K562 (cell line): ENCODE measurements around the gene NR4A2. TPM values are rescaled to one million over a fixed set of nuclear protein-coding genes. Genes with fewer than 3 reads are reported as not detected.

Experiments
- DACH1 ChIP-seq: fragments of 450-650 bp; IDR thresholded peaks from 2 replicates; pipeline ENCODE4 v1.6.1; 2018; ENCODE audit not compliant: partially characterized antibody
- ETV1 ChIP-seq: fragments of 450-650 bp; conservative IDR thresholded peaks from 2 replicates; pipeline ENCODE4 v1.6.1; 2016; ENCODE audit warnings: missing genetic modification characterization, control low read depth, low read depth, missing compliant biosample characterization
- GATAD2A ChIP-seq: fragments of 450-650 bp; IDR thresholded peaks from 2 replicates; pipeline ENCODE4 v1.6.1; 2017
- HNRNPK ChIP-seq: fragments of 200-400 bp; formaldehyde crosslinking; IDR thresholded peaks from one replicate; pipeline ENCODE4 v1.6.1; 2018; ENCODE audit warnings: mild to moderate bottlenecking, low read depth, low read length; ENCODE audit not compliant: poor library complexity, severe bottlenecking
- MECOM ChIP-seq: fragments of 250-450 bp; sonication (Bioruptor Pico); IDR thresholded peaks from 2 replicates; pipeline ENCODE4 v1.8.0; 2022; ENCODE audit warnings: inconsistent platforms
- NEUROD1 ChIP-seq: fragments of 150-350 bp; IDR thresholded peaks from 2 replicates; pipeline ENCODE4 v1.6.1; 2014; ENCODE audit warnings: borderline replicate concordance, low read length, low read depth; ENCODE audit not compliant: partially characterized antibody
- NFYB ChIP-seq: IDR thresholded peaks from 2 replicates; pipeline ENCODE4 v1.6.1; 2011; ENCODE audit warnings: mild to moderate bottlenecking, moderate library complexity; ENCODE audit not compliant: insufficient read length; ENCODE audit errors: extremely low read depth
- PCBP1 ChIP-seq: fragments of 200-400 bp; formaldehyde crosslinking; IDR thresholded peaks from 2 replicates; pipeline ENCODE4 v1.6.1; 2018; ENCODE audit warnings: mild to moderate bottlenecking, low read depth, low read length; ENCODE audit not compliant: poor library complexity, severe bottlenecking
- POLR2H ChIP-seq: IDR thresholded peaks from 2 replicates; pipeline ENCODE4 v1.6.1; 2016; ENCODE audit warnings: missing genetic modification characterization, low read depth, mild to moderate bottlenecking, control low read depth, missing compliant biosample characterization, moderate library complexity
- SMARCA4 ChIP-seq: fragments of 450-650 bp; IDR thresholded peaks from 2 replicates; pipeline ENCODE4 v1.6.1; 2016
- SMARCB1 ChIP-seq: IDR thresholded peaks from 2 replicates; pipeline ENCODE4 v1.6.1; 2011; ENCODE audit warnings: improper control_type of control experiment, low read depth; ENCODE audit not compliant: insufficient read length
- TAF15 ChIP-seq: fragments of 200-400 bp; formaldehyde crosslinking; IDR thresholded peaks from 2 replicates; pipeline ENCODE4 v1.6.1; 2017; ENCODE audit warnings: mild to moderate bottlenecking, low read depth, low read length, moderate library complexity
- TAF9B ChIP-seq: fragments of 450-650 bp; IDR thresholded peaks from 2 replicates; pipeline ENCODE4 v1.6.1; 2018; ENCODE audit warnings: mild to moderate bottlenecking; ENCODE audit not compliant: partially characterized antibody
- TRIM28 ChIP-seq: fragments of 450-650 bp; IDR thresholded peaks from 2 replicates; pipeline ENCODE4 v1.6.1; 2017
- U2AF2 ChIP-seq: fragments of 200-400 bp; formaldehyde crosslinking; optimal IDR thresholded peaks from 2 replicates; pipeline ENCODE3; 2017; ENCODE audit warnings: low read depth, mild to moderate bottlenecking, low read length
- WHSC1 ChIP-seq: IDR thresholded peaks from one replicate; pipeline ENCODE4 v1.6.1; 2012; ENCODE audit warnings: low read length, control low read depth, inconsistent platforms
- ZNF586 ChIP-seq: fragments of 450-650 bp; formaldehyde crosslinking; conservative IDR thresholded peaks from 2 replicates; pipeline ENCODE4 v1.4.0; 2020; ENCODE audit warnings: mild to moderate bottlenecking, moderate library complexity
- ZNF830 ChIP-seq: fragments of 250-450 bp; sonication (Bioruptor Pico); IDR thresholded peaks from 2 replicates; pipeline ENCODE4 v1.5.0; 2021; ENCODE audit warnings: mild to moderate bottlenecking
- polyA plus RNA-seq, 8 experiments: library from polyadenylated mRNA; depleted of rRNA in 4 of 8; stranded (reverse) in 5 of 8; unstranded in 3 of 8; fragments of >200 nt; fragmentation: Nextera tagmentation in 2 of 8; fragmentation: Illumina TruSeq in 1 of 8; extraction: Ambion mirVana in 2 of 8; extraction: Trizol in 1 of 8; gene quantifications; 2 replicates each; pipeline versions ENCODE4 v1.2.1 to v1.2.3, GENCODE V29; 2011 to 2014; ENCODE audit warnings: inconsistent platforms in 1 of 8, missing spikeins in 1 of 8
- total RNA-seq, 7 experiments: library from RNA; depleted of rRNA in 6 of 7; stranded (reverse); fragments of >200 nt in 6 of 7; fragmentation: Illumina TruSeq in 2 of 7; extraction: Trizol in 2 of 7; gene quantifications; 2 replicates each; pipeline versions ENCODE4 v1.2.1 to v1.2.3, GENCODE V29; 2011 to 2021; ENCODE audit warnings: low replicate concordance in 1 of 7
- TF ChIP-seq, protein P1 (sequence below), 2 experiments: fragments of 450-650 bp; IDR thresholded peaks; 2 replicates each; pipeline ENCODE4 v1.6.1; 2016; ENCODE audit warnings: mild to moderate bottlenecking in 2 of 2, borderline replicate concordance in 1 of 2, low read depth in 1 of 2, moderate library complexity in 1 of 2
- TF ChIP-seq, protein P2 (sequence below): fragments of 450-650 bp; formaldehyde crosslinking; IDR thresholded peaks from 2 replicates; pipeline ENCODE4 v1.4.0; 2020; ENCODE audit warnings: mild to moderate bottlenecking, moderate library complexity

The NR4A2 gene
- total and polyA plus RNA-seq, 9 of the 15 experiments (the other 6 are each of a cell fraction or from before 2014, with no cell fraction given): 0.94 to 5.1 (median 1.3) TPM

DNA sequence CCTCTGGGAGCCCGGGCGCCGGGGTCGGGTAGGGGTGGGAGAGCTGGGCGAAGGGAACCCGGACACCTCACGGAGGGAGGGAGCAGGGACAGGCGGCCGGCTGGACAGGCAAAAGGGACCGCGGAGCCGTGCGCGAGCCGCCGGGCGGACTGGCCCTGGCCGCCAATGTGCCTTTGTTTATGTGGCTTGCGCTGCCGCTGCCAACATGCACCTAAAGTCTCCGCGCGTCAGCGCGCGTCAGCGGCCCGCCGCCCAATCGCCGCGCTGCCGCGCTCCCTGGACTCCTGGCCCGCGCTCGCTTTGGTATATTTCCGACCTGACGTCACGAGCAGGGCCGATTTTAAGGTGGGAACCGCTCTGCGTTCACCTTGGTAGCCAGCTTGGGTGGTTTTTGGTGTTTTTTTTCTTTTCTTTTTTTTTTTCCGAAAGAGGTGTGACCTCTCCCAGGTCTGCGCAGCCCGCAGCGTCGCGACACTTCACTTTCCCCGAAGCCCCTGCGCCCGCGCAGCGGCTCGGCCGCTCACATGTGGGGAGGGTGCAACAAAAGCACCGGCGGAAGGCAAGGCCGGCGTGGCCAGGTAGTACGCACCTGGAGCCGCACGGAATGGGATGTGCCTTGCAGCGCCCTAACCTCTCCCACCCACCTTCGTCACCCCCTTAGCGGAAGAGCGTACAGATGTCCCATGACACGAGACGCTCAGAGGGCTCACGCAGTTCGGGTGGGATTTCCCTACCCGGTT lies at the start of gene NR4A2 (continued):
- TF ChIP-seq, protein P1, sequence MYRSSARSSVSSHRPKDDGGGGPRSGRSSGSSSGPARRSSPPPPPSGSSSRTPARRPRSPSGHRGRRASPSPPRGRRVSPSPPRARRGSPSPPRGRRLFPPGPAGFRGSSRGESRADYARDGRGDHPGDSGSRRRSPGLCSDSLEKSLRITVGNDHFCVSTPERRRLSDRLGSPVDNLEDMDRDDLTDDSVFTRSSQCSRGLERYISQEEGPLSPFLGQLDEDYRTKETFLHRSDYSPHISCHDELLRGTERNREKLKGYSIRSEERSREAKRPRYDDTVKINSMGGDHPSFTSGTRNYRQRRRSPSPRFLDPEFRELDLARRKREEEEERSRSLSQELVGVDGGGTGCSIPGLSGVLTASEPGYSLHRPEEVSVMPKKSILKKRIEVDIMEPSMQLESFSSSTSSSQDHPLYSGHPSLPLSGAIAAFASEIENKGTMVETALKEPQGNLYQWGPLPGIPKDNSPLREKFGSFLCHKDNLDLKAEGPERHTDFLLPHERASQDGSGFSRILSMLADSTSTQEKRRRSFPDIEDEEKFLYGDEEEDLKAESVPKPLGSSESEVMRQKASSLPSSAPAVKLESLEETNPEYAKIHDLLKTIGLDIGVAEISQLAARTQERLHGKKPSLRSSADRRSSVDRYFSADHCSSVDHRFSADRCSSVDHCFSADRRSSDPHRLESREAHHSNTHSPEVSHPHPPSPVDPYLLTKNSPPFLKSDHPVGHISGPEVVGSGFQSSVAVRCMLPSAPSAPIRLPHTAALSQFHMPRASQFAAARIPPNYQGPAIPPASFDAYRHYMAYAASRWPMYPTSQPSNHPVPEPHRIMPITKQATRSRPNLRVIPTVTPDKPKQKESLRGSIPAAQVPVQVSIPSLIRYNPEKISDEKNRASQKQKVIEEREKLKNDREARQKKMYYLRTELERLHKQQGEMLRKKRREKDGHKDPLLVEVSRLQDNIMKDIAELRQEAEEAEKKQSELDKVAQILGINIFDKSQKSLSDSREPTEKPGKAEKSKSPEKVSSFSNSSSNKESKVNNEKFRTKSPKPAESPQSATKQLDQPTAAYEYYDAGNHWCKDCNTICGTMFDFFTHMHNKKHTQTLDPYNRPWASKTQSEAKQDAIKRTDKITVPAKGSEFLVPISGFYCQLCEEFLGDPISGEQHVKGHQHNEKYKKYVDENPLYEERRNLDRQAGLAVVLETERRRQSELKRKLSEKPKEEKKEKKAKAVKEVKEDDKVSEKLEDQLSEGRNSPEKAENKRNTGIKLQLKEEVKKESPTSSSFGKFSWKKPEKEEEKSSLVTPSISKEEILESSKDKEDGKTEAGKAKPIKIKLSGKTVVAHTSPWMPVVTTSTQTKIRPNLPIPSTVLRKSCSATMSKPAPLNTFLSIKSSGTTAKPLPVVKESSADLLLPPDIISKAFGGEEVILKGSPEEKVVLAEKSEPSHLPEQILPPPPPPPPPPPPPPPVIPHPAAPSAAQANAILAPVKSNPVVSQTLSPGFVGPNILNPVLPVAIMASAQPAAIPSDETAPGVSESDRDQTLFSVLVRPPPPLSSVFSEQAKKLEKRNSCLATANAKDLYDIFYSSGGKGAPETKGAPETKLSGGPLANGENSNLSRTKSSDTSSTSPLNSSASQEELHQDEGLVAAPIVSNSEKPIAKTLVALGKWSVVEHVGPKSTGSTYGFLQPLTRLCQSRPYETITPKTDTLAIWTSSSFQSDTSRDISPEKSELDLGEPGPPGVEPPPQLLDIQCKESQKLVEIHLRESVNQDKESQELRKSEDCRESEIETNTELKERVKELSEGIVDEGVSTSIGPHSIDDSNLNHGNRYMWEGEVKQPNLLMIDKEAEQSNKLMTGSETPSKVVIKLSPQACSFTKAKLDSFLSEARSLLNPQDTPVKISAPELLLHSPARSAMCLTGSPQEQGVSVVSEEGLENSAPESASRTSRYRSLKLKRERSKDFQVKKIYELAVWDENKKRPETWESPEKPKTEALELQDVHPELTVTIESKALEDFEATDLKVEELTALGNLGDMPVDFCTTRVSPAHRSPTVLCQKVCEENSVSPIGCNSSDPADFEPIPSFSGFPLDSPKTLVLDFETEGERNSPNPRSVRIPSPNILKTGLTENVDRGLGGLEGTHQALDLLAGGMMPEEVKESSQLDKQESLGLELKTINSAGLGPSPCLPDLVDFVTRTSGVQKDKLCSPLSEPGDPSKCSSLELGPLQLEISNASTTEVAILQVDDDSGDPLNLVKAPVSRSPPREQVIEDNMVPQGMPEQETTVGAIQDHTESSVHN (IDR thresholded peaks at IDR 0.05; ENCODE audit: borderline replicate concordance in 1 of 2, low read depth in 1 of 2): no peak
- TF ChIP-seq TRIM28: no peak
- TF ChIP-seq SMARCA4: peak; percentile 63; the same call in 1 of the 2 replicates
- TF ChIP-seq, protein P2, sequence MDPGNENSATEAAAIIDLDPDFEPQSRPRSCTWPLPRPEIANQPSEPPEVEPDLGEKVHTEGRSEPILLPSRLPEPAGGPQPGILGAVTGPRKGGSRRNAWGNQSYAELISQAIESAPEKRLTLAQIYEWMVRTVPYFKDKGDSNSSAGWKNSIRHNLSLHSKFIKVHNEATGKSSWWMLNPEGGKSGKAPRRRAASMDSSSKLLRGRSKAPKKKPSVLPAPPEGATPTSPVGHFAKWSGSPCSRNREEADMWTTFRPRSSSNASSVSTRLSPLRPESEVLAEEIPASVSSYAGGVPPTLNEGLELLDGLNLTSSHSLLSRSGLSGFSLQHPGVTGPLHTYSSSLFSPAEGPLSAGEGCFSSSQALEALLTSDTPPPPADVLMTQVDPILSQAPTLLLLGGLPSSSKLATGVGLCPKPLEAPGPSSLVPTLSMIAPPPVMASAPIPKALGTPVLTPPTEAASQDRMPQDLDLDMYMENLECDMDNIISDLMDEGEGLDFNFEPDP (CRISPR knock-in tag): no peak
- 0 out of 2 replicates have a peak, but pooled peaks have one; percentile 7 for TF ChIP-seq GATAD2A
- no peak for TF ChIP-seq ETV1 (tag)
- no peak for TF ChIP-seq HNRNPK
- no peak for TF ChIP-seq NEUROD1
- TF ChIP-seq ZNF830 (CRISPR knock-in tag): no peak
- TF ChIP-seq POLR2H (tag): peak; percentile 34; the same call in 1 of the 2 replicates
- no peak for TF ChIP-seq SMARCB1
- TF ChIP-seq MECOM (CRISPR knock-in tag): no peak
- no peak for TF ChIP-seq TAF15
- no peak for TF ChIP-seq PCBP1
- TF ChIP-seq DACH1: no peak
- no peak for TF ChIP-seq TAF9B
- peak; percentile 80 for TF ChIP-seq NFYB
- no peak for TF ChIP-seq ZNF586
- TF ChIP-seq U2AF2: no peak
- TF ChIP-seq WHSC1: no peak
